ENCODE data around the gene HSPA9. TPM values are rescaled to one million over a fixed set of nuclear protein-coding genes. Genes with fewer than 3 reads are reported as not detected.

Gene HSPA9
- total RNA-seq, 2 donors from 2014 or later: 291 to 305 TPM

DNA sequence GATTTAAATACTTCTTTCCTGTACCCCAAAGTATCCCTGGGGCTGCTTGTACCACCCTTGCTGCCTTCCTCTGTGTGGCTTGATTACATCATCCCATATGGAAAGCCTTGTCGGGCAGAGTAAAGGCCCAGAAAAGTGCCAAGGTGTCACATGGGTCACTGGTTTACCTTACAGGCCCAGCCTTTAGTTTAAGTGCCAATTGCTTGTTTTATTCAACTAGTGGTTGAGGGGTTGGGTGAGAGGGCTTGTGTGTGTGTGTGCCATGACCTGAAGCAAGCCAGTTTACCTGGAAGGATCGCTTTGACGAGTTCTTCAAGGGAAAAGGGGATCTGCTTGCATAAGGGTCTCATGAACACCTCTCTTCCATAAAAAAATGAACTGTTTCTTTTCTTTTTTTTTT lies 7.8 kb upstream of the HSPA9 start:
- H3K27ac Mint-ChIP-seq: no peak overlapping the region
- peaks cover under 1% of the 10 kb centered on the region for H3K4me1 Mint-ChIP-seq
- H3K4me3 Mint-ChIP-seq: no peak overlapping the region
- no peak for DNase-seq
- no peaks in the 10 kb centered on the region for H3K9me3 ChIP-seq (ENCODE audit: control insufficient read depth, low read length, poor library complexity, severe bottlenecking)
- H3K27me3 Mint-ChIP-seq: peaks cover 24% of the 10 kb centered on the region
- no peaks in the 10 kb centered on the region for H3K36me3 Mint-ChIP-seq (ENCODE audit: low read depth)
- no peak for ATAC-seq

DNA sequence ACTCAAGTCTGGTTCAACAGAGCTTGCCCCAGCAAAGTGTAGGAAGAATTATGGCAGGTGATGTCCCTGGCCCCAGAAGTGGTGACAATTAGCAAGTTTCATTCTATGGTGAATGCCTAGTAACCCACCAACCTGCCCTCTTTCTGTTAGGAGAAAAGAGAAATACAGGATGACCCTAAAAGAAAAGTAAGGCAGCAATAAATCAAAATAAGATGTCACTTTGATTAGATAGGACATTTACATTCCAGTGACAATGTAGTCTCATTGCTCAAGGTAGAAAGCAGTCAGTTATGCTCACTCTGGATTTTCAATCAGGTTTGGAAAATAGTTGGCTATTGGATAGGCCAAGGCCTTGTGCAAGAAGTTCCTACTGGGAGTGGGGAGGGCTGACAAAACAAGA lies 5.6 kb upstream of the HSPA9 start:
- Mint-ChIP-seq H3K4me3 (no peak overlapping the region), H3K36me3 (ENCODE audit: low read depth) (no peaks in the 10 kb centered on the region), H3K27ac (no peak overlapping the region), H3K4me1 (peaks cover 4% of the 10 kb centered on the region), H3K27me3 (peaks cover 10% of the 10 kb centered on the region)
- ATAC-seq (no peak), DNase-seq (no peak)
- H3K9me3 ChIP-seq (ENCODE audit: control insufficient read depth, low read length, poor library complexity, severe bottlenecking): no peaks in the 10 kb centered on the region

DNA sequence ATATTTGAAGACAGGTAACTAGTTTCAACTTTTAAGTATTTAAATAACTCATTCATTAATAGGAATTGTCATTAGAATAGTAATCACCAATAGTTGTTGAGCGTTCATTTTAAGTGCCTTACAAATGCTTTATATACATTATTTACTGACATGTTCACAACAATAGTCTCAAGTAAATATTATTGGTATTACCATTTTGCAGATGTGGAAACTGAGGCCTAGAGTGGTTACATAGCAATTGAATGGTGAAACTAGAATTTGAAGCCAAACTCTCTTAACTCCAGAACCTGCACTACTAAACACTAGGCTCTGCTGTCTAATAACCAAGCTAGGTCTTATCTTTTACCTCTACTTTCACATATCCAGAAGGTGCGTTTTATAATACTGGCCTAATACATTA lies 4.8 kb upstream of the HSPA9 start:
- DNase-seq (no peak), ATAC-seq (no peak)
- no peaks in the 10 kb centered on the region for H3K9me3 ChIP-seq (ENCODE audit: control insufficient read depth, low read length, poor library complexity, severe bottlenecking)
- Mint-ChIP-seq H3K27ac (no peak overlapping the region), H3K27me3 (peaks cover 5% of the 10 kb centered on the region), H3K4me1 (peaks cover 7% of the 10 kb centered on the region), H3K4me3 (no peak overlapping the region), H3K36me3 (ENCODE audit: low read depth) (no peaks in the 10 kb centered on the region)

DNA sequence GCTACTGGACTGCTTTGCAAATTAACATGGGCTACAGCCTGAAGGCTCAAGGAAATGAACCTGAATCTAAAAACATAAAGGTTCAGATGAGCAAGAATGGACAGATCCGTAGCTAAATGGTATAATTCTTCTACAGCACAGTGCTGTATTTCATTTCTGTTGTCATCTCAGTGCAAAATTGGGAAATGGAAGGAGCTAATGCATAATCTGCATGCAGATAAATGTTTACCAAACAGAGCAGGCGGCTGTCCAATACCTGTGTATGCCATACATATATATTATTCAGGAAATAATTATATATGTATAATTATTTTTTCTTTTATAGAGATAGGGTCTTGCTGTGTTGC lies 4.3 kb upstream of the HSPA9 start:
- no peak for DNase-seq
- no peaks in the 10 kb centered on the region for H3K9me3 ChIP-seq (ENCODE audit: control insufficient read depth, low read length, poor library complexity, severe bottlenecking)
- ATAC-seq: no peak
- H3K4me1 Mint-ChIP-seq: peaks cover 12% of the 10 kb centered on the region
- no peak overlapping the region for H3K4me3 Mint-ChIP-seq
- no peaks in the 10 kb centered on the region for H3K27me3 Mint-ChIP-seq
- H3K27ac Mint-ChIP-seq: no peak overlapping the region
- peaks cover 2% of the 10 kb centered on the region for H3K36me3 Mint-ChIP-seq (ENCODE audit: low read depth)

DNA sequence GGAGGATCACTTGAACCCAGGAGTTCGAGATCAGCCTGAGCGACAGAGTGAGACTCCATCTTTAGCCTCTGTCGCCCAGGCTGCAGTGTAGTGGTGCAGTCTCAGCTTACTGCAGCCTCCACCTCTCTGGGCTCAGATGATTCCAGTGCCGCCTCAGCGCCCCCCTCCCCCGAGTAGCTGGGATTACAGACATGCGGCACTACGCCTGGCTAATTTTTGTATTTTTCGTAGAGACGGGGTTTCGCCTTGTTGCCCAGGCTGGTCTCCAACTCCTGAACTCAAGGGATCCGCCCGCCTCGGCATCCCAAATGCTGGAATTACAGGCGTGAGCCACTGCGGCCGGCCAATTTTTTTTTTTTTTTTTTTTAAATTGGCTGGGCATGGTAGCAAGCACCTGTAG lies 2.3 kb upstream of the HSPA9 start:
- Mint-ChIP-seq H3K27ac (no peak overlapping the region), H3K27me3 (no peaks in the 10 kb centered on the region), H3K4me3 (no peak overlapping the region), H3K36me3 (ENCODE audit: low read depth) (peaks cover 4% of the 10 kb centered on the region), H3K4me1 (peaks cover 23% of the 10 kb centered on the region)
- DNase-seq (no peak), ATAC-seq (no peak)
- H3K9me3 ChIP-seq (ENCODE audit: control insufficient read depth, low read length, poor library complexity, severe bottlenecking): no peaks in the 10 kb centered on the region

DNA sequence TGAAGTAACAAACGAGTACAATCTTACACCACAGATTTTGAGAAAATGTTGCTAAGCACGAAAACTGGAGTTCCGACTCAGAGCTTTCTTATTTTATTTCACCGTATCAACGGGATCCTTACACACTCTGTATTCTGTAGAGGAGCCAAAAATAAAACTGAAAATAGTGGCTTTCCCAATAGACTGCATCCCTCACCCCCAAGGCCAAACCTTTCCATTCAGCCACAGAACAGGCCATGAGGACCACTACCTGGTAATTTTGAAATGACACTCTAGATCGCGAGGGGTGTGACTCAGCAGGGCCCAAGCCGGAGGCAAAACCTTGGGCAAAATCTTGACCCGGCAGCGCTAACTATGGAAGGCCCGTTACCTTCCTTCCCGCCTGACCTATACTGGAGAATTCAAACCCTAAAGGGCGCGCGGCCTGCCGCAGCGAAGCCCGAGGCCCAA lies 432 bp downstream of the HSPA9 start:
- Mint-ChIP-seq H3K4me3 (peak overlapping the region; percentile 95), H3K27me3 (no peaks in the 10 kb centered on the region), H3K4me1 (peaks cover 28% of the 10 kb centered on the region), H3K27ac (peak overlapping the region; percentile 99), H3K36me3 (ENCODE audit: low read depth) (peaks cover 5% of the 10 kb centered on the region)
- no peaks in the 10 kb centered on the region for H3K9me3 ChIP-seq (ENCODE audit: control insufficient read depth, low read length, poor library complexity, severe bottlenecking)
- peak; percentile 13 for ATAC-seq
- no peak for DNase-seq

DNA sequence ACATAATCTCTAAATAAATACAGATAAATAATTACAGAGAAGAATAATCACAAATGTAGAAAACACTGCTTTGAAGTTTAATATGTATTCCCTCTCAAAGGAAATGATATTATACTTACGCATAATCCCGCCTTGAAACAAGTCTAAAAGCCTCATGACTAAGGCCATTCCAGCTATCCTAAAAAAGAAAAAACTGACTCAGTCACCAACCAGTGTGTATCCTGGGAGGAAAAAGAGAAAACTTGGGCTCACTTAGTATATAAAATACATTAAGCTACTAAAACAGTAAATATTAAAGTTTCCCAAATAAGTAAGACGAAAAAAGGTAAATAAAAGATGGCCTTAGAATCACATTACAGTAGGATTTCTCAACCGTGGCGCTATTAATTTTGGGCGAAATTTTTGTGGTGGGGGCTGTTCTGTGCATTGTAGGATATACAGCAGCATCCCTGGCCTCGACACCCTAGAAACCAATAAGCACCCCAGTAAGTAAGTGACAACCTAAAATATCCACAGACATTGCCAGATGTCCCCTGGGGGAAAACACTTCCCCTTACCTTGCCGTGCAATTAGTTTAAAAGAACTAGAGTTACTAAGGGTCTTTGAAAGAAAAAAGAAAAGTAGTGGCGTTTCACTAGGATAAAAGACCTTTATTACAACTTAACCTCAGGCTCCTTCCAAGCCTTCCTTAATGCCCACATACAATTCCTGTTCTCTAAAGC lies 1.1 kb downstream of the HSPA9 start:
- H3K27ac Mint-ChIP-seq: peak overlapping the region; percentile 99
- no peaks in the 10 kb centered on the region for H3K9me3 ChIP-seq (ENCODE audit: control insufficient read depth, low read length, poor library complexity, severe bottlenecking)
- peaks cover 28% of the 10 kb centered on the region for H3K4me1 Mint-ChIP-seq
- no peak for DNase-seq
- H3K36me3 Mint-ChIP-seq (ENCODE audit: low read depth): peaks cover 5% of the 10 kb centered on the region
- ATAC-seq: no peak
- no peaks in the 10 kb centered on the region for H3K27me3 Mint-ChIP-seq
- peak overlapping the region; percentile 95 for H3K4me3 Mint-ChIP-seq

DNA sequence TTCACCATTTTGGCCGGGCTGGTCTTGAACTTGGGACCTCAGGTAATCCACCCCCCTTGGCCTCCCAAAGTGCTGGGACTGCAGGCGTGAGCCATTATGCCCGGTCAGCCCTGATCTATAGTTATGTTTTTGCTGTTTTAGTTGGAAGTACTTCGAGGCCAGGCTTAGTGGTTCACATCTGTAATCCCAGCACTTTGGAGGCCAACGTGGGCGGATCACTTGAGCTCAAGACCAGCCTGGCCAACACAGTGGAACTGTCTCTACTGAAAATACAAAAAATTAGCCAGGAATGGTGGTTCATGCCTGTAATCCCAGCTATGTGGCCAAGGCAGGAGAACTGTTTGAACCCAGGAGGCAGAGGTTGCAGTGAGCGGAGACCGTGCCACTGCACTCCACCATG lies 2.0 kb downstream of the HSPA9 start:
- ATAC-seq: no peak
- Mint-ChIP-seq H3K27me3 (no peaks in the 10 kb centered on the region), H3K4me3 (no peak overlapping the region), H3K27ac (peak overlapping the region; percentile 99), H3K36me3 (ENCODE audit: low read depth) (peaks cover 12% of the 10 kb centered on the region), H3K4me1 (peaks cover 36% of the 10 kb centered on the region)
- H3K9me3 ChIP-seq (ENCODE audit: control insufficient read depth, low read length, poor library complexity, severe bottlenecking): no peaks in the 10 kb centered on the region
- no peak for DNase-seq

DNA sequence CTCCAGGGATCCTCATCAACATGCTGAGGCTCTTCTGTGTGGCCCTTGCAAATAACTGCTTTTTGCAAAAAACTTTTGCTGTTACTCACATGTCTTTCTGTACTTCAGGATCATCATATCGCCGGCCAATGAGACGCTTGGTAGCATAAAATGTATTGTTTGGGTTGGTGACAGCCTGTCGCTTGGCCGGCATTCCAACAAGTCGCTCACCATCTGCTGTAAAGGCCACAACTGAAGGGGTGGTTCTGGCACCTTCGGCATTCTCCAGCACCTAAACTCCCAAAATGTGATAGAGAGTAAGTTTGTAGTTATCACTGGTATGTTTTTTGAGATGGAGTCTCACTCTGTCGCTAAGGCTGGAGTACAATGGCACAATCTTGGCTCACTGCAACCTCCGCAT lies 4.3 kb downstream of the HSPA9 start:
- H3K9me3 ChIP-seq (ENCODE audit: control insufficient read depth, low read length, poor library complexity, severe bottlenecking): no peaks in the 10 kb centered on the region
- H3K27me3 Mint-ChIP-seq: no peaks in the 10 kb centered on the region
- no peak overlapping the region for H3K27ac Mint-ChIP-seq
- ATAC-seq: no peak
- H3K4me1 Mint-ChIP-seq: peaks cover 39% of the 10 kb centered on the region
- H3K36me3 Mint-ChIP-seq (ENCODE audit: low read depth): peaks cover 14% of the 10 kb centered on the region
- no peak for DNase-seq
- H3K4me3 Mint-ChIP-seq: no peak overlapping the region

DNA sequence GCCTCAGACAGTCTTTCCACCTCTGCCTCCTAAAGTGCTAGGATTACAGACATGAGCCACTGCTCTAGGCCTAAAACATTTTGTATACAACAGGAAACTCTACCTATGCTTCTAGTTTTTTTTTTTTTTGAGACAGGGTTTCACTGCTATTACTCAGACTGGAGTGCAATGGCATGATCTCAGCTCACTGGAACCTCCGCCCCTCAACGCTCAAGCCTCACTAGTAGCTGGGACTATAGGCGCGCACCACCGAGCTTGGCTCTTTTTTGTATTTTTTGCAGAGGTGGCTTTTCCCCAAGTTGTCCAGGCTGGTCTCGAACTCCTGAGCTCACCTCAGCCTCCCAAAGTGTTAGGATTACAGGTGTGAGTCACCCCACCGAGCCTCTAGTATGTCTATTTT lies 5.4 kb downstream of the HSPA9 start:
- no peaks in the 10 kb centered on the region for H3K9me3 ChIP-seq (ENCODE audit: control insufficient read depth, low read length, poor library complexity, severe bottlenecking)
- Mint-ChIP-seq H3K27me3 (no peaks in the 10 kb centered on the region), H3K27ac (no peak overlapping the region), H3K4me1 (peaks cover 41% of the 10 kb centered on the region), H3K36me3 (ENCODE audit: low read depth) (peaks cover 15% of the 10 kb centered on the region), H3K4me3 (no peak overlapping the region)
- DNase-seq: no peak
- no peak for ATAC-seq

DNA sequence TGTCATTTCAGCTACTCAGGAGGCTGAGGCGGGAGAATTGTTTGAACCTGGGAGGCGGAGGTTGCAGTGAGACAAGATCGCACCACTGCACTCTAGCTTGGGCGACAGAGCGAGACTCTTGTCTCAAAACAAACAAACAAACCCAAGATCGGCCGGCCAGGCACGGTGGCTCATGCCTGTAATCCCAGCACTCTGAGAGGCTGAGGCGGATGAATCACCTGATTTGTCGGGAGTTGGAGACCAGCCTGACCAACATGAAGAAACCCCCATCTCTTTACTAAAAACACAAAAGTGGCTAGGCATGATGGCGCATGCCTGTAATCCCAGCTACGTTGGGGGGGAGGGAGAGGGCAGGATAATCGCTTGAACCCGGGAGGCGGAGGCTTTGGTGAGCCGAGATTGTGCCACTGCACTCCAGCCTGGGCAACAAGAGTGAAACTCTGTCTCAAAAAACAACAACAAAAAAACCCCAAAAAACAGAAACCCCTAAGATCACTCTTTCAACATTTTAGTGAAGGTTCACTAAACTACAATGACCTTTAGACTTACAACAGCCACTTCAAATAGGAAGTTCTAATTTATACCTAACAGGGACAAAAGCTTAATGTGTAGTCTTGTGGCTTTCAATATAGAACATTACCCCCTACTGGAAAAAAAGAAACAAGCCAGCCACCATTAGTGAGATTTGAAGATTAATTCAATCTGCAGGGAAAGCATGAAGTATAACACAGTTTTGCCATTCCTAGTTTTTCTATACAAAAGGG lies 7.0 kb downstream of the HSPA9 start:
- no peaks in the 10 kb centered on the region for H3K27me3 Mint-ChIP-seq
- no peaks in the 10 kb centered on the region for H3K9me3 ChIP-seq (ENCODE audit: control insufficient read depth, low read length, poor library complexity, severe bottlenecking)
- no peak overlapping the region for H3K4me3 Mint-ChIP-seq
- DNase-seq: no peak
- no peak for ATAC-seq
- H3K4me1 Mint-ChIP-seq: peaks cover 38% of the 10 kb centered on the region
- H3K27ac Mint-ChIP-seq: peak overlapping the region; percentile 95
- H3K36me3 Mint-ChIP-seq (ENCODE audit: low read depth): peaks cover 20% of the 10 kb centered on the region

DNA sequence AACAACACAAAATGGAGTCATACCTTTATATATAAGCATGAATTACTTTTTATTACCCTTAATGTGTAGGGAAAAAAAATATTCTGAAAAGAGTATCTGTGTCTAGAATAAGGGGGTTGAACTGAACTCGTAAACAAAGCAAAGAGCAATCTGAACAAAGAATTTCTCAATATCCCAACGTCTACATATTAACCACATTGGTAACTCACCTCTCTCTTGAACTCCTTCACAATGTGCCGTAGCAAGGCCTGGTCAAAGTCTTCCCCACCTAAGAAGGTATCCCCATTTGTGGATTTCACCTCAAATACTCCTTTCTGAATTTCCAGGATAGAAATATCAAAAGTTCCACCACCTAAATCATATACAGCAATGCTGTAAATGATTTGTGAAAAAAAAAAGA lies 8.4 kb downstream of the HSPA9 start:
- Mint-ChIP-seq H3K4me3 (no peak overlapping the region), H3K27me3 (no peaks in the 10 kb centered on the region), H3K36me3 (ENCODE audit: low read depth) (peaks cover 18% of the 10 kb centered on the region), H3K4me1 (peaks cover 35% of the 10 kb centered on the region), H3K27ac (peak overlapping the region; percentile 95)
- H3K9me3 ChIP-seq (ENCODE audit: control insufficient read depth, low read length, poor library complexity, severe bottlenecking): no peaks in the 10 kb centered on the region
- no peak for DNase-seq
- ATAC-seq: no peak

DNA sequence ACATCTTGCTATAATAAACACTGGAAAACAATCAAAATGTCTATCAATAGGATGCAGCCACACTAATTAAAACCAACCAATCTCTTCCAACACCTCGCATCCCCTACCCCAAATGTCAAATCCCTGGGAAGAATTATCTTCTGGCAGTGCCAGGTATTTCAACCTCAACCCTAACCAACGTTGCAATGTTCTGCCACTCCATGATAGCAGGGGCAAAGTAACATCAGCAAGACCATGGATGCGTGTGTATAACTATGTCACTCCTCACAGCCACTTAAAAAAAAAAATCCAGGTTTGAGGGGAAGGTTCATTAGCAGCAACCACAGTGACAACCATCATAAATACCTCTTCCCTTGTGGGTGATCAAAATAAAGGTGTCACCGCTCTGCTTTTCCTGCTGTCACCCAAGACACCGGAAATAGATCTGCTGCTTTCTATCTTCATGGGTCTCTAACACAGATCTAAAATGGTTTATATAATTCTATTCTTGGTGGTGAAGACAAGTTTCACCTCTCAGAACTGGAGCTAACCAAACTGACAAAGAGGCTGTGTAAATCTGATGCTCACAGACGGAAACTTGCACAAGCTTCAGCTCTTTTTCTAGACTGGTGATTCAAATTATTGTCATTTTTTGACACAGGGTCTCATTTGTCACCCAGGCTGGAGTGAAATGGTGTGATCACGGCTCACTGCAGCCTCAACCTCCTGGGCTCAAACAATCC lies 9.9 kb downstream of the HSPA9 start:
- Mint-ChIP-seq H3K4me1 (peaks cover 33% of the 10 kb centered on the region), H3K27me3 (no peaks in the 10 kb centered on the region), H3K27ac (peak overlapping the region; percentile 95), H3K4me3 (peak overlapping the region; percentile 80), H3K36me3 (ENCODE audit: low read depth) (peaks cover 21% of the 10 kb centered on the region)
- ATAC-seq (peak; percentile 86), DNase-seq (no peak)
- no peaks in the 10 kb centered on the region for H3K9me3 ChIP-seq (ENCODE audit: control insufficient read depth, low read length, poor library complexity, severe bottlenecking)

All from T-helper 17 cell (primary cell).